K562 treated with DMSO at 1 percent for 48 hours (cell line): ENCODE data around the gene VWA8. TPM values are rescaled to one million over a fixed set of nuclear protein-coding genes. Genes with fewer than 3 reads are reported as not detected.

Experiments used
- total RNA-seq: library from RNA; unstranded; fragments of 300-600 nt; gene quantifications from 2 replicates; pipeline ENCODE4 v1.2.3, GENCODE V29; 2022; ENCODE audit warnings: low replicate concordance; ENCODE audit errors: extremely low read depth

The VWA8 gene
- not detected in 2 replicates for total RNA-seq

DNA sequence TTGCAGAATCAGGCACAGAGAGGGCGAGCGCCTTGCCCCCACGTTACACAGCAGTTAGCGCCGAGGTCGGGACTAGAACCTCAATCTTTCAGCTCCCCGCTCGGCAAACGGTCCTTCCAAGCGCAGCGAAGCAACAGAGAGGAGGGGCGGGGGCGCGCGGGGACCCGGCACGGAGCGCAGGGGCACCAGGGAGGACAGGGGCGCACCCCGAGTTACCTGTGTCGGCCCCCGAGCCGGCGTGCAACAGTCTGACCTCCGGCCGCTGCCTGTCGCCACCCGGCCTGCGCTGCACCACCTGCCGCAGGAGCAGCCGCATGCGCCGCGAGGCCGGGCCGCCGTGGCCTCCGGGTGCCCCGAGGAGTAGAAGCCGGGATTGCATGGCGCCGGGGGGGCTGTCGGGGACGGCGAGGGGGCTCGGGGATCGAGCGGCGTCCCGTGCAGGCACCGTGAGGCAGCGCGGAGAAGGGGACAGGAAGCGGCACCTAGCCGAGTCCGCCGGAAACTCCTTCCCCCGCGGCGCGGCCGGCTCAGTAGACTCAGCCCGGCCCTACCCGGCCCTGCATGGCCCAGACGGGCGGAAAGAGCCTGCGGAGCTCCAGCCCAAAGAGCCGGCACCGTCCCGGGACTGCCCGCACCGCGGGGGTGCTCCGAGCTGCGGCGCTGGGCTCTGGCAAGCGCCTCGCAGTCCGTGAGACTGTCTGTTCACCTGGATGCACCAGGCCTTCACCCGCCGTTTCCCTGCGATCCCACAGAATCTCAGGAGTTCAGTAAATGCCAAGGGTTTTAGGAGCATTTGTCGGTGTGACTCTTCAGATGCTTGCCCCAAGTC lies at the start of gene VWA8:
TSS of gene VWA8 (minus strand) at position 473 of the 829 bp plus-strand sequence. CDS start at position 379, 94 bp downstream.

Other genes starting within 250 kb of the VWA8 start
- not detected in 2 replicates for gene DGKH, start 87.5 kb upstream of the VWA8 start, total RNA-seq